GM12864 (cell line): Measurements from ENCODE around the gene KRCC1.
"Not testable (repeated sequence)": the region's sequence is repeated elsewhere in the genome, so short reads cannot be mapped to it uniquely, and the experiment has no call there.

ENCODE experiments used
- DNase-seq: peaks from one replicate; pipeline ENCODE4 v3.0.0-alpha.2; 2011; ENCODE audit warnings: low read depth
- H3K4me3 ChIP-seq: 2 replicates; pipeline ENCODE4 v1.5.1; 2011; ENCODE audit warnings: mild to moderate bottlenecking, low read depth, low read length, control low read depth
- CTCF ChIP-seq: IDR thresholded peaks from 2 replicates; pipeline ENCODE4 v1.5.1; 2011; ENCODE audit warnings: low read depth, mild to moderate bottlenecking, moderate library complexity, low read length, control low read depth, inconsistent platforms; ENCODE audit errors: missing control alignments

KRCC1 gene

GRCh38 chr2:88032070-88032702, 23.4 kb downstream of the KRCC1 start:
- no peak for TF ChIP-seq CTCF
- no peak for DNase-seq
- H3K4me3 ChIP-seq: no peak overlapping the region

- DNase-seq: no peak
- H3K4me3 ChIP-seq: no peak overlapping the region
- TF ChIP-seq CTCF: no peak
Observed at GRCh38 chr2:88028931-88029330, 26.7 kb downstream of the KRCC1 start.

- no peak for DNase-seq
- no peak for TF ChIP-seq CTCF
- H3K4me3 ChIP-seq: no peak overlapping the region
Observed at GRCh38 chr2:88027697-88028389, 27.7 kb downstream of the KRCC1 start.

- H3K4me3 ChIP-seq: no peak overlapping the region
- TF ChIP-seq CTCF: no peak
- no peak for DNase-seq
Observed at GRCh38 chr2:88024509-88024908, 31.1 kb downstream of the KRCC1 start.

GRCh38 chr2:88022669-88022921, 33.0 kb downstream of the KRCC1 start:
- TF ChIP-seq CTCF: no peak
- no peak for DNase-seq
- H3K4me3 ChIP-seq: no peak overlapping the region

GRCh38 chr2:88019985-88020384, 35.6 kb downstream of the KRCC1 start:
- no peak overlapping the region for H3K4me3 ChIP-seq
- TF ChIP-seq CTCF: no peak
- DNase-seq: no peak

- H3K4me3 ChIP-seq: no peak overlapping the region
- no peak for TF ChIP-seq CTCF
- DNase-seq: no peak
Observed at GRCh38 chr2:88018909-88019308, 36.7 kb downstream of the KRCC1 start.

GRCh38 chr2:88018077-88018805, 37.3 kb downstream of the KRCC1 start:
- not testable (repeated sequence) for H3K4me3 ChIP-seq, DNase-seq

- H3K4me3 ChIP-seq, DNase-seq: not testable (repeated sequence)
Observed at GRCh38 chr2:88017780-88018038, 37.9 kb downstream of the KRCC1 start.
